H9 (cell line): ENCODE results near the gene SNN. TPM values are rescaled to one million over a fixed set of nuclear protein-coding genes. Genes with fewer than 3 reads are reported as not detected.

Source experiments
- DNase-seq: peaks from one replicate; pipeline ENCODE4 v3.0.0-alpha.2; 2017
- H2AFZ ChIP-seq: one replicate; pipeline ENCODE4 v1.6.1; 2013; ENCODE audit warnings: mild to moderate bottlenecking, low read length, control low read depth, moderate library complexity
- H2AK5ac ChIP-seq: 2 replicates; pipeline ENCODE4 v1.6.1; 2013; ENCODE audit warnings: low read length, control low read depth, mixed read lengths; ENCODE audit not compliant: insufficient read length
- H2BK120ac ChIP-seq: one replicate; pipeline ENCODE4 v1.6.1; 2013; ENCODE audit warnings: low read depth, mild to moderate bottlenecking, low read length, control low read depth, inconsistent platforms; ENCODE audit not compliant: poor library complexity, severe bottlenecking
- H2BK12ac ChIP-seq: 2 replicates; pipeline ENCODE4 v1.6.1; 2013; ENCODE audit warnings: low read length, control low read depth, mixed read lengths, low read depth; ENCODE audit not compliant: insufficient read length
- H2BK15ac ChIP-seq: 2 replicates; pipeline ENCODE4 v1.6.1; 2013; ENCODE audit warnings: low read depth, low read length, control low read depth
- H2BK20ac ChIP-seq: one replicate; pipeline ENCODE4 v1.6.1; 2013; ENCODE audit warnings: low read depth, mild to moderate bottlenecking, low read length, control low read depth, inconsistent platforms; ENCODE audit not compliant: poor library complexity, severe bottlenecking
- H2BK5ac ChIP-seq: 2 replicates; pipeline ENCODE4 v1.6.1; 2013; ENCODE audit warnings: low read length, control low read depth, mixed read lengths; ENCODE audit not compliant: insufficient read length
- H3K14ac ChIP-seq: 2 replicates; pipeline ENCODE4 v1.6.1; 2013; ENCODE audit warnings: low read length, control low read depth; ENCODE audit not compliant: insufficient read depth
- H3K18ac ChIP-seq: 2 replicates; pipeline ENCODE4 v1.6.1; 2013; ENCODE audit warnings: low read depth, mild to moderate bottlenecking, mixed read lengths, low read length, control low read depth; ENCODE audit not compliant: insufficient read length
- H3K23ac ChIP-seq: 2 replicates; pipeline ENCODE4 v1.6.1; 2013; ENCODE audit warnings: low read length, control low read depth, mixed read lengths, low read depth; ENCODE audit not compliant: insufficient read length
- H3K23me2 ChIP-seq: 2 replicates; pipeline ENCODE4 v1.6.1; 2013; ENCODE audit warnings: low read depth, mild to moderate bottlenecking, mixed read lengths, low read length, control low read depth; ENCODE audit not compliant: insufficient read length, poor library complexity, severe bottlenecking
- H3K27ac ChIP-seq: 2 replicates; pipeline ENCODE4 v1.5.1; 2013; ENCODE audit warnings: low read length, control low read depth, mixed read lengths, low read depth; ENCODE audit not compliant: insufficient read length
- H3K27me3 ChIP-seq: 2 replicates; pipeline ENCODE4 v1.6.1; 2013; ENCODE audit warnings: low read length, control low read depth, inconsistent platforms; ENCODE audit not compliant: insufficient read depth
- H3K4ac ChIP-seq: 2 replicates; pipeline ENCODE4 v1.6.1; 2013; ENCODE audit warnings: low read depth, mild to moderate bottlenecking, control low read depth, inconsistent platforms, low read length, moderate library complexity
- H3K4me1 ChIP-seq: 2 replicates; pipeline ENCODE4 v1.6.1; 2013; ENCODE audit warnings: low read length, control low read depth, inconsistent platforms; ENCODE audit not compliant: insufficient read depth
- H3K4me2 ChIP-seq: 2 replicates; pipeline ENCODE4 v1.6.1; 2013; ENCODE audit warnings: low read length, control low read depth, mixed read lengths; ENCODE audit not compliant: insufficient read length, insufficient read depth
- H3K56ac ChIP-seq: 2 replicates; pipeline ENCODE4 v1.6.1; 2013; ENCODE audit warnings: low read depth, mild to moderate bottlenecking, mixed read lengths, low read length, control low read depth; ENCODE audit not compliant: insufficient read length
- H3K79me1 ChIP-seq: 2 replicates; pipeline ENCODE4 v1.6.1; 2013; ENCODE audit warnings: low read depth, mild to moderate bottlenecking, moderate library complexity, low read length, control low read depth, inconsistent platforms; ENCODE audit not compliant: insufficient read depth, poor library complexity, severe bottlenecking
- H3K79me2 ChIP-seq: 2 replicates; pipeline ENCODE4 v1.6.1; 2013; ENCODE audit warnings: low read length, control low read depth, inconsistent platforms; ENCODE audit not compliant: insufficient read depth
- H3K9ac ChIP-seq: 2 replicates; pipeline ENCODE4 v1.6.1; 2013; ENCODE audit warnings: low read length, control low read depth, mixed read lengths; ENCODE audit not compliant: insufficient read length; ENCODE audit errors: extremely low read depth
- H3K9me3 ChIP-seq: one replicate; pipeline ENCODE4 v1.6.1; 2013; ENCODE audit warnings: low read depth, low read length, inconsistent platforms; ENCODE audit not compliant: control insufficient read depth
- H3T11ph ChIP-seq: one replicate; pipeline ENCODE4 v1.6.1; 2013; ENCODE audit warnings: mild to moderate bottlenecking, low read length, control low read depth, inconsistent platforms
- H4K20me1 ChIP-seq: one replicate; pipeline ENCODE4 v1.6.1; 2013; ENCODE audit not compliant: control insufficient read depth, insufficient read length, insufficient read depth
- H4K5ac ChIP-seq: 2 replicates; pipeline ENCODE4 v1.6.1; 2013; ENCODE audit warnings: low read depth, mild to moderate bottlenecking, mixed read lengths, low read length, control low read depth; ENCODE audit not compliant: insufficient read length
- H4K8ac ChIP-seq: replicated peaks from 2 replicates; pipeline ENCODE4 v1.6.1; 2013; ENCODE audit warnings: low read length, control low read depth, mixed read lengths, low read depth; ENCODE audit not compliant: insufficient read length
- H4K91ac ChIP-seq: 2 replicates; pipeline ENCODE4 v1.6.1; 2013; ENCODE audit warnings: low read depth, mild to moderate bottlenecking, moderate library complexity, mixed read lengths, low read length, control low read depth; ENCODE audit not compliant: insufficient read length
- H3K27ac Mint-ChIP-seq, 3 experiments: 2 replicates in 2 of 3; 3 replicates in 1 of 3; pipeline ENCODE4 v1.8.0; 2020 to 2021; ENCODE audit warnings: mixed read lengths in 3 of 3, mild to moderate bottlenecking in 1 of 3, moderate library complexity in 1 of 3
- H3K27me3 Mint-ChIP-seq: 2 replicates; pipeline ENCODE4 v1.8.0; 2021; ENCODE audit warnings: low read depth, mild to moderate bottlenecking, moderate library complexity, mixed read lengths
- H3K36me3 Mint-ChIP-seq, 3 experiments: 2 replicates in 2 of 3; 3 replicates in 1 of 3; pipeline ENCODE4 v1.8.0; 2020 to 2021; ENCODE audit warnings: low read depth in 3 of 3, mixed read lengths in 3 of 3; ENCODE audit not compliant: insufficient read depth in 1 of 3
- H3K4me1 Mint-ChIP-seq, 2 experiments: 2 replicates each; pipeline ENCODE4 v1.8.0; 2020; ENCODE audit warnings: mixed read lengths in 2 of 2
- H3K4me3 Mint-ChIP-seq, 2 experiments: 2 replicates in 1 of 2; 3 replicates in 1 of 2; pipeline ENCODE4 v1.8.0; 2020 to 2021; ENCODE audit warnings: mild to moderate bottlenecking in 2 of 2, mixed read lengths in 2 of 2, moderate library complexity in 1 of 2
- H3K9me3 Mint-ChIP-seq, 2 experiments: 2 replicates in 1 of 2; 3 replicates in 1 of 2; pipeline ENCODE4 v1.8.0; 2020; ENCODE audit warnings: mild to moderate bottlenecking in 2 of 2, mixed read lengths in 2 of 2, moderate library complexity in 1 of 2
- WGBS: extraction: QIAGEN DNeasy Blood & Tissue Kit; methylation state at CpG from one replicate; pipeline ENCODE4 v1.1.7; 2013; ENCODE audit warnings: missing lambda C conversion rate, low lambda C conversion rate, mixed read lengths; ENCODE audit not compliant: insufficient read length; ENCODE audit errors: extremely low coverage; 5-methylcytosine and 5-hydroxymethylcytosine counted together
- total RNA-seq: library from RNA; stranded (reverse); gene quantifications from 2 replicates; pipeline ENCODE4 v1.2.1, GENCODE V29; 2021
- TF ChIP-seq, protein P1 (sequence below): fragments of 200-600 bp; sonication (generic); conservative IDR thresholded peaks from 3 replicates; pipeline ENCODE4 v1.8.0; 2021; ENCODE audit warnings: antibody characterized with exemption, mild to moderate bottlenecking

Gene SNN
- total RNA-seq, 1 experiment from 2014 or later: 44.2 TPM

DNA sequence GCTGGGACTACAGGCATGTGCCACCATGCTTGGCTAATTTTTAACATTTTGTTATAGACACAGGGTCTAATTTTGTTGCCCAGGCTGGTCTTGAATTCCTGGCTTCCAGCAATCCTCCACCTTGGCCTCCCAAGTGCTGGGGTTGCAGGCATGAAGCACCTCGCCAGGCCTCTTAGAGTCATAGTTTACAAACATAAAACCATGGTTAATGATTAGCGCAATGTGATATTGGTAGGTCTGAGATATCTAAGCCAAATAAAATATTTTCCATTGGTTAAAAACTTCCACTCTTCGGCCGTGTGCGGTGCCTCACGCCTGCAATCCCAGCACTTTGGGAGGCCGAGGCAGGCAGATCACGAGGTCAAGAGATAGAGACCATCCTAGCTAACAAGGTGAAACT, 57.8 kb downstream of the SNN start:
- no peaks in the 10 kb centered on the region for H3K79me2 ChIP-seq

More for the DNA sequence above, 57.8 kb downstream of the SNN start:
- H3K4me1 Mint-ChIP-seq: no peaks in the 10 kb centered on the region
- Histone ChIP-seq H3K18ac (no peak overlapping the region), H3K79me1 (no peaks in the 10 kb centered on the region), H3K9ac (no peak overlapping the region), H3K23ac (no peak overlapping the region), H2BK15ac (no peak overlapping the region), H2BK120ac (no peak overlapping the region), H2AK5ac (no peak overlapping the region), H3K14ac (no peak overlapping the region), H2AFZ (no peak overlapping the region), H4K5ac (no peak overlapping the region), H2BK12ac (no peak overlapping the region), H3K23me2 (no peaks in the 10 kb centered on the region), H2BK20ac (no peak overlapping the region), H4K91ac (no peak overlapping the region), H3K4me2 (no peak overlapping the region), H3K27me3 (no peaks in the 10 kb centered on the region), H3K56ac (no peak overlapping the region), H3K4me1 (no peaks in the 10 kb centered on the region), H3K27ac (no peak overlapping the region), H2BK5ac (no peak overlapping the region), H3K9me3 (no peaks in the 10 kb centered on the region), H3K4ac (no peak overlapping the region), H4K20me1 (no peaks in the 10 kb centered on the region), H3T11ph (no peak overlapping the region), H4K8ac (no peak overlapping the region)
- no peak for DNase-seq
- no peak overlapping the region for H3K27ac Mint-ChIP-seq
- H3K27me3 Mint-ChIP-seq: no peaks in the 10 kb centered on the region
- H3K9me3 Mint-ChIP-seq: no peaks in the 10 kb centered on the region
- TF ChIP-seq, protein P1, sequence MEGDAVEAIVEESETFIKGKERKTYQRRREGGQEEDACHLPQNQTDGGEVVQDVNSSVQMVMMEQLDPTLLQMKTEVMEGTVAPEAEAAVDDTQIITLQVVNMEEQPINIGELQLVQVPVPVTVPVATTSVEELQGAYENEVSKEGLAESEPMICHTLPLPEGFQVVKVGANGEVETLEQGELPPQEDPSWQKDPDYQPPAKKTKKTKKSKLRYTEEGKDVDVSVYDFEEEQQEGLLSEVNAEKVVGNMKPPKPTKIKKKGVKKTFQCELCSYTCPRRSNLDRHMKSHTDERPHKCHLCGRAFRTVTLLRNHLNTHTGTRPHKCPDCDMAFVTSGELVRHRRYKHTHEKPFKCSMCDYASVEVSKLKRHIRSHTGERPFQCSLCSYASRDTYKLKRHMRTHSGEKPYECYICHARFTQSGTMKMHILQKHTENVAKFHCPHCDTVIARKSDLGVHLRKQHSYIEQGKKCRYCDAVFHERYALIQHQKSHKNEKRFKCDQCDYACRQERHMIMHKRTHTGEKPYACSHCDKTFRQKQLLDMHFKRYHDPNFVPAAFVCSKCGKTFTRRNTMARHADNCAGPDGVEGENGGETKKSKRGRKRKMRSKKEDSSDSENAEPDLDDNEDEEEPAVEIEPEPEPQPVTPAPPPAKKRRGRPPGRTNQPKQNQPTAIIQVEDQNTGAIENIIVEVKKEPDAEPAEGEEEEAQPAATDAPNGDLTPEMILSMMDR: no peak
- WGBS: no CpG with 5 or more reads among the region's 8 CpGs
- peaks cover 2 to 41% (median 31%) of the 10 kb centered on the region in 3 experiments; a peak in 6 of 7 replicates for H3K36me3 Mint-ChIP-seq
- H3K4me3 Mint-ChIP-seq: no peak overlapping the region
